Measurements from ENCODE around the gene GRB10. TPM values are rescaled to one million over a fixed set of nuclear protein-coding genes. Genes with fewer than 3 reads are reported as not detected.

Gene GRB10
- total and polyA plus RNA-seq, 2 experiments from 2014 or later = 35.0 to 154 TPM

GRCh38 chr7:50590535-50590934 is 192.2 kb downstream of the GRB10 start (continued):
- no peak for TF ChIP-seq ZNF462 (CRISPR knock-in tag; IDR thresholded peaks at IDR 0.05)
- TF ChIP-seq EZH2phosphoT487 (IDR thresholded peaks at IDR 0.05; ENCODE audit: unreplicated experiment) = no peak
- no peak for TF ChIP-seq CTCF (conservative IDR thresholded peaks at IDR 0.05; ENCODE audit: low read depth in 2 of 2)
- TF ChIP-seq NANOG (IDR thresholded peaks at IDR 0.05; ENCODE audit: borderline replicate concordance) = no peak
- no peak for TF ChIP-seq ZNF114 (CRISPR knock-in tag; IDR thresholded peaks at IDR 0.05)
- no peak for TF ChIP-seq CREB1 (CRISPR knock-in tag; IDR thresholded peaks at IDR 0.05; ENCODE audit: low read depth)
- no peak for TF ChIP-seq STAT1 (IDR thresholded peaks at IDR 0.05; ENCODE audit: unreplicated experiment)
- TF ChIP-seq EZH2 (IDR thresholded peaks at IDR 0.05; ENCODE audit: low read depth, unreplicated experiment) = no peak
- TF ChIP-seq JUNB (IDR thresholded peaks at IDR 0.05; ENCODE audit: unreplicated experiment) = no peak
- TF ChIP-seq ETS1 (IDR thresholded peaks at IDR 0.05) = no peak
- TF ChIP-seq POLR2AphosphoS5 (IDR thresholded peaks at IDR 0.05; ENCODE audit: low read depth) = no peak

Measured in GM23338 (cell line).